IPS-NIHi11 (cell line): Measurements from ENCODE around the gene SEZ6.

ENCODE experiments used
- DNase-seq: peaks from one replicate; pipeline ENCODE4 v3.0.0; 2012; ENCODE audit warnings: mixed read lengths, low spot score

SEZ6 gene

GRCh38 chr17:29034510-29034909 lies 28.7 kb upstream of the SEZ6 start:
- no peak for DNase-seq

- DNase-seq = no peak
Observed at GRCh38 chr17:29032857-29033197, 27.0 kb upstream of the SEZ6 start.

GRCh38 chr17:29032013-29032856 lies 26.4 kb upstream of the SEZ6 start:
- DNase-seq = no peak

- no peak for DNase-seq
Observed at GRCh38 chr17:29031488-29031887, 25.7 kb upstream of the SEZ6 start.

- DNase-seq = no peak
Observed at GRCh38 chr17:29024316-29024952, 18.6 kb upstream of the SEZ6 start.

GRCh38 chr17:29022074-29022473 lies 16.2 kb upstream of the SEZ6 start:
- DNase-seq = no peak

- no peak for DNase-seq
Observed at GRCh38 chr17:29021226-29021625, 15.4 kb upstream of the SEZ6 start.

GRCh38 chr17:29020576-29020975 lies 14.7 kb upstream of the SEZ6 start:
- DNase-seq = no peak

GRCh38 chr17:29019475-29020181 lies 13.8 kb upstream of the SEZ6 start:
- peak; percentile 56 for DNase-seq

GRCh38 chr17:29018788-29019474 lies 13.1 kb upstream of the SEZ6 start:
- no peak for DNase-seq

GRCh38 chr17:29016345-29017210 lies 10.7 kb upstream of the SEZ6 start:
- DNase-seq = no peak

- no peak for DNase-seq
Observed at GRCh38 chr17:29014716-29015115, 8.9 kb upstream of the SEZ6 start.

- no peak for DNase-seq
Observed at GRCh38 chr17:29012535-29012934, 6.7 kb upstream of the SEZ6 start.

GRCh38 chr17:29010586-29010985 lies 4.8 kb upstream of the SEZ6 start:
- no peak for DNase-seq

- DNase-seq = no peak
Observed at GRCh38 chr17:29010129-29010528, 4.3 kb upstream of the SEZ6 start.

GRCh38 chr17:29008591-29008990 lies 2.8 kb upstream of the SEZ6 start:
- DNase-seq = no peak

- DNase-seq = no peak
Observed at GRCh38 chr17:29007860-29008455, 2.1 kb upstream of the SEZ6 start.

- no peak for DNase-seq
Observed at GRCh38 chr17:29007456-29007855, 1.6 kb upstream of the SEZ6 start.

GRCh38 chr17:29004081-29004692 lies 1.6 kb downstream of the SEZ6 start:
- DNase-seq = no peak

GRCh38 chr17:29003289-29003688 lies 2.5 kb downstream of the SEZ6 start:
- no peak for DNase-seq

- DNase-seq = no peak
Observed at GRCh38 chr17:29002811-29003210, 3.0 kb downstream of the SEZ6 start.
